ENCODE data around the gene GPC3.

The GPC3 gene

DNA sequence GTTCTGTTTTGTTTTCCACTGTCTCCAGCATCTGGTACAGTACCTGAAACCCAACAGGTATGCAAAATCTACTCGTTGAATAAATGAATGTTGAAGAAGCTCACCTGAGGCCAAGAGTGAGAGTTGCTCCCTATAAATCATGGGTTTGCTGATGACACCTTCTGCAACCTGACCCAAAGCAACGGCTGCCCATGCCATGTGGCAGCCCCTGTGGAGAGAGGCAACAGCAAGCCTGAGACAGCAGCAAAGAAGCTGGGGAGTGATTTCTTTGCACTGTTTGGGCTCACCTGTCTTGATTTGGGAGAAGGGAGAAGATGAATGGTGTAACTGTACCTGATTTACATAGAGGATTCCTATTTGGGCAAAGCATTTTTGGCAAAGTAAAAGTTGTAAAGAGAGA lies 450.3 kb downstream of the GPC3 start:
- no peaks in the 10 kb centered on the region for H3K36me3 ChIP-seq
- H3K4me1 ChIP-seq (ENCODE audit: control insufficient read depth in 1 of 2, insufficient read depth in 1 of 2, low read depth in 1 of 2, low read length in 1 of 2), result no peaks in the 10 kb centered on the region
- H3K9me3 ChIP-seq, result no peaks in the 10 kb centered on the region
- H3K27ac ChIP-seq, result no peak overlapping the region
- no peak overlapping the region for H3K4me3 ChIP-seq (ENCODE audit: low read depth in 1 of 2, low read length in 1 of 2)
- no peak for TF ChIP-seq CTCF (IDR thresholded peaks at IDR 0.05)
- H3K27me3 ChIP-seq, result no peaks in the 10 kb centered on the region

- Histone ChIP-seq H3K36me3 (no peaks in the 10 kb centered on the region), H3K27me3 (no peaks in the 10 kb centered on the region), H3K27ac (no peak overlapping the region), H3K4me3 (ENCODE audit: low read depth in 1 of 2, low read length in 1 of 2) (no peak overlapping the region), H3K4me1 (ENCODE audit: control insufficient read depth in 1 of 2, insufficient read depth in 1 of 2, low read depth in 1 of 2, low read length in 1 of 2) (no peaks in the 10 kb centered on the region), H3K9me3 (no peaks in the 10 kb centered on the region)
- TF ChIP-seq CTCF (IDR thresholded peaks at IDR 0.05), result no peak
These were observed 451.2 kb downstream of the GPC3 start for GRCh38 chrX:133534172-133534571.

GRCh38 chrX:133533249-133533648 lies 452.1 kb downstream of the GPC3 start:
- H3K27me3 ChIP-seq, result no peaks in the 10 kb centered on the region
- H3K27ac ChIP-seq, result no peak overlapping the region
- H3K9me3 ChIP-seq, result no peaks in the 10 kb centered on the region
- H3K4me3 ChIP-seq (ENCODE audit: low read depth in 1 of 2, low read length in 1 of 2), result no peak overlapping the region
- no peak for TF ChIP-seq CTCF (IDR thresholded peaks at IDR 0.05)
- no peaks in the 10 kb centered on the region for H3K4me1 ChIP-seq (ENCODE audit: control insufficient read depth in 1 of 2, insufficient read depth in 1 of 2, low read depth in 1 of 2, low read length in 1 of 2)
- no peaks in the 10 kb centered on the region for H3K36me3 ChIP-seq

GRCh38 chrX:133530960-133531359 lies 454.4 kb downstream of the GPC3 start:
- H3K27me3 ChIP-seq, result no peaks in the 10 kb centered on the region
- H3K4me3 ChIP-seq (ENCODE audit: low read depth in 1 of 2, low read length in 1 of 2), result no peak overlapping the region

GRCh38 chrX:133529578-133529977 lies 455.8 kb downstream of the GPC3 start:
- H3K4me3 ChIP-seq (ENCODE audit: low read depth in 1 of 2, low read length in 1 of 2), result no peak overlapping the region
- H3K27me3 ChIP-seq, result no peaks in the 10 kb centered on the region
- no peaks in the 10 kb centered on the region for H3K36me3 ChIP-seq
- no peaks in the 10 kb centered on the region for H3K9me3 ChIP-seq
- no peaks in the 10 kb centered on the region for H3K4me1 ChIP-seq (ENCODE audit: control insufficient read depth in 1 of 2, insufficient read depth in 1 of 2, low read depth in 1 of 2, low read length in 1 of 2)
- no peak overlapping the region for H3K27ac ChIP-seq
- no peak for TF ChIP-seq CTCF (IDR thresholded peaks at IDR 0.05)

More at GRCh38 chrX:133530960-133531359, 454.4 kb downstream of the GPC3 start:
- no peak for TF ChIP-seq CTCF (IDR thresholded peaks at IDR 0.05)
- Histone ChIP-seq H3K9me3 (no peaks in the 10 kb centered on the region), H3K27ac (no peak overlapping the region), H3K4me1 (ENCODE audit: control insufficient read depth in 1 of 2, insufficient read depth in 1 of 2, low read depth in 1 of 2, low read length in 1 of 2) (no peaks in the 10 kb centered on the region), H3K36me3 (no peaks in the 10 kb centered on the region)

DNA sequence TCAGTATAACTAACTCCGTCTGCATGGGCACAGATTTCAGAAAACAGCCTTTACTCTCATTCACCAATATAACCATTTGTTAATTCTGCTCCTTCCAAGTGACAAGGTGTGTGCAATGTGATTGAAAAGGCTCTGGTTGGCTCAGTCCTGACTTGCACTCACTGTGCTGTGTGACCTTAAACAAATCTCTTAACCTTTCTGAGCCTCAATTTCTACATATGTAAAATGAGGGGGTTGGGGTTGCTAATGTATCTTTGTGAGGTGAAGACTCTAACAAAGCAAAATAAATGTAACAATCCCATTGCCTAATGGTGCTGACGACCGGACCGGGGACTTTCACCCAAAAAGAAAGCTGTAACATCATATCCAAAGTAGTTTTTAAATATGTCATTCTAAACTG lies 457.6 kb downstream of the GPC3 start:
- Histone ChIP-seq H3K9me3 (no peaks in the 10 kb centered on the region), H3K4me1 (ENCODE audit: control insufficient read depth in 1 of 2, insufficient read depth in 1 of 2, low read depth in 1 of 2, low read length in 1 of 2) (no peaks in the 10 kb centered on the region), H3K36me3 (no peaks in the 10 kb centered on the region), H3K27me3 (no peaks in the 10 kb centered on the region), H3K27ac (no peak overlapping the region), H3K4me3 (ENCODE audit: low read depth in 1 of 2, low read length in 1 of 2) (no peak overlapping the region)
- no peak for TF ChIP-seq CTCF (IDR thresholded peaks at IDR 0.05)
